Activated CD4-positive, alpha-beta T cell treated with anti-CD3 and anti-CD28 coated beads for 24 hours (primary cell): Measurements from ENCODE around the gene CNR2.
"Not testable (repeated sequence)": the region's sequence is repeated elsewhere in the genome, so short reads cannot be mapped to it uniquely, and the experiment has no call there.

Source experiments
- DNase-seq, 2 donors: peaks; one replicate each; pipeline ENCODE4 v3.0.0-alpha.2; 2020; ENCODE audit warnings: low read depth in 2 of 2

CNR2 gene

DNA sequence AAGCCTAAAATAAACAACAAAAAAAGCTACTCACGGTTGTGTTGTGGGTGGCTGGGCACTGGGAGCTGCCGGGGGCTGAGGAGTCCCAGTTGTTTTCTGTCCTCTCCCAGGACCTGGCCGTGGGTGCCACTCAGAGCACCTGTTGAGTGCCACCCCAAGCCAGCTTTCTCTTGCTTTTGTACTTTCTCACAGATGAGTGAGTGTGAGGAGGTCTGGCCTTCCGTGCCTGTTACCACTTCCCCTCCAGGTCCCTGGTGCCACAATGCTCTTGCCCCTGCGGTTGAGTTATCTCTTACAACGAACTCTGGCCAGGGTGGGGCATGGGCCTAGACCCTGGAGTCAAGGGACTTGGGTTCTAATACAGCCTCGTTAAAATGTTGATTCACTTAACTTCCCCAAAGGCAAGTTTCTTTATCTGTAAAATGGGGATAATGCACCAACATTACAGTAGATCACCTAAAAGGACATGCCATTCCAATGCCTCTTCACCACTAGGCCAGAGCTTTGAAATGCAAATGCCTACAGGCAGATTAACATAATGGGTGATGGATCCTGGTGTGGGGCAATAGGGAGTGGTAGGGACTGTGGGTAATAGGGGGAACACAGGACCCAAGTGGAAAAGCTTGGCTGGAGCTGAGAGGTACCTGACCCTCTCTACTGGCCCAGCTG, at the start of gene CNR2:
TSS of gene CNR2 (minus strand) at position 151 of the 669 bp plus-strand sequence. CDS start 37,745 bp downstream, outside the sequence.
- no peak for DNase-seq

DNA sequence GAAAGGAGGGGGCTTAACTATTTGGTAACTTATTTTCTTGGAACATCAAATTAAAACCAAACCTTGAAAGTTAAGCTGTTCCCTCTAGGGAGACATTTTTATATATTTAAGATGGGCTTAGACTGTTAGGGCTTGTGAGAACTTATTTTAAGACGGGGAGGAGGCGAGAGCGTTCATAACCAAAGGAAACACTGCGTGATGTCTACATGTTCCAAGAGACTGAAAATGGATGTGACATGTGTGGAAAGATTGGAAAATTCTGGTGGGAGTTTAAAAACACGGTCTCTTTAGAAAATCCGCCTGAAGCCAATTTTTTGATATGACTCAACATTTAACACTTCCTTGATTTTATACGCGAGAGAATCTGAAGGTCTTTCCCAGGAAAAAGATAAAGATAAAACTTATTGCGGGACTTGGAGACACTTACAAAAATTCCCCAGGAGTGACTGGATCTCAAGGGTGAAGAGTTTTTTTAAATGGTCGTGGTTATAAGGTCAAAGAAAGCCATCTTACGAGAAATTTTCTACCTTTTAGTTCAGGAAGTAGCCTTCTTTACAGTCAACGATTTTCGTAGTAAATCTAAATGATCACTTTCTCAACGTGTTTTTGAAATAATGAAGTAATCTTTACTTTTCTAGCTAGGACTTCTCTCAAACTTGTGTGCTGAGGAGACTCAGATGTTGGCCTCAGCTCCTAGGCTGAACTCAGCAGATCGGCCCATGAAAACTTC, 47.3 kb upstream of the CNR2 start:
- DNase-seq: no peak

DNA sequence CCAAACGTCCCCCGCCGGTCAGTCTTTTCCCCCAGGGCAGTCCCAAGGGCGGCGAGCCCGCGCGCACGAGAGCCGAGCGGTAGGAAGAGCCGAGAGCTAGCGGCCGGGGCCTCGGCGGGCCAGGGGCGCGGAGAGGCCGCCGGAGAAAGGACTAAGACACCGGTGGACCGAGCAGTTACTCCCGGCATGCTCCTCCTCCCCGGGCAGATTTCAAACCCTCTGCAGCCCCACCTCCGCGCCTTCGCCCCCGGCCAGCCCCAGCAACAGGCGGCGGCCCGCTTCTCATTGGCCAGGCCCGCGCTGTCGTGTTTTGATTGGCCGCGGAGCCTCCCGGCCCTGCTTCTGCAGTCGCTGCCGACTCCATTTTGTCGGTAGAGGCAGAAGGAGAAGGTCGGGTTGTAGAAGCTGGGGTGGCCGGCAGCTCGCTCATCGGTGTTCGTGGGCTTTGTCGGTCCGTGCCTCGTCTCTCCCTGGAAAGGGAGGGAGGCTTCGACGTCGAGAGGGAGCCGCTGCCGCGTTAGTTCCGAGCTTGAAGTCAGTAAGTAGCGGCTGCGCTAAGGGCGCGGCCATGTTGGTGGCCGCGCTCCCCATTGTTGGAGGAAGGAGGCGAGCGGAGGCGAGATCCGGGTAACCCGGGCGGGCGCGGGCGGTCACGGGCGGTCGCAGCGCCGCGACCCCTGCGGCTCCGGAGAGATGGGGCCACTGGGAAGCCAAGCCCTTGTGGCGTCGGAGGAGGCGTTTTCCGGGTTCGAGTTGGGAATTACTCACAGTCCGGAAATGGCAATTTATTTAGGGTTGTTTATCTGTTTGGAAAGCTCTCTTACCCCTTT, 46.5 kb upstream of the CNR2 start, which contains the start of gene PNRC2:
TSS of gene PNRC2 (plus strand) at position 368 of the 830 bp plus-strand sequence. CDS start 1,630 bp downstream, outside the sequence.
- DNase-seq: peak; percentile 93 to 95

DNA sequence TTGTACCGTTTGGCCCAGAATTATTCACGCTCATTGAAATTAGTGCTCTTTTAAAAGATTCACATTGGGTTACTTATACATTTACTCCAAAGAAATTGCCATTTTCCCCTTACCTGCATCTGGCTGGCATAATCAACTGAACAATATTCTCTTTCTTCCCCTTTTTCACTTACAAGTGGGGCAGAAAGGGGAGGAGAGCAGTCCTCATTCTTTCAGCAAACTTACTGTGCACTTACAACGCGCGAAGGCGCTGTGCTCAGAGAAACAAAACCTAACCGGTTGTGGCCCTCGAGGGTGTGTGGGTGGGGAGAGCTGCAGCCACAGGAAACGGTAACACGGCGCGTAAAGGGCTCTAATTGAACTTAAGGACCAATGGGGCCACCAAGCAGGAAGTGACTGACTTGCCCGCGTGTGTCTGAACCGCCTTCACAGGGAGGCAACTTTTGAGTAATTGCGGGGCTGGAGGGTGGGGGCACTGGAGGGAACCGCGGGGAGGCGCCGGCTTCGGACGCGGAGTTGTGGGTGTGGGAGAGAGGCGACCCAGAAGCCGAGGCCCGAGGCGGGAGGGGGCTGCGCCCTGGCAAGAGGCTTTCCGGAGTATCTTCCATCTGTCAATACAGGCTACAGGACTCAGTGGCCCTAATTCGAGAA, 45.8 kb upstream of the CNR2 start:
- peak; percentile 82 to 85 for DNase-seq

- not testable (repeated sequence) for DNase-seq
Measured at GRCh38 chr1:23958040-23958809, 45.1 kb upstream of the CNR2 start.

DNA sequence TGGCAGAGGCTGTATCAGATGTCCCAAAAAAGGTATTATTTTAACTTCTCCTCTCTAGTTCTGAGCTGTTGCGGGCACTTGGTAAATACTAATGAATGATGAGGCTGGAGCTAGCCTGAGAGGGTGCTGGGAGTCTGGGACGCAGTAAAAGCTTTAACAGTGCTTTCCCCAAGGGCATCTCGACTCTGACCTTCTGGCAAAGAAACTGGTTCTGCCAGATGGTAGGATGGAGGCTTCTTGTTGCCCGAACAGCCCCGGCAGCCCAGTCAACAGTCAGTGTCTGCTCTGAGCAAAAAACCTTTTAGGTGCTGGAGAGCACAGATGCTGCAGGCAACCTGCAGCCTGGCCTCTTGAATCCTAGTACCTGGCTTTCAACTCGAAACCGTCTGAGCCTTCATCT, 43.9 kb upstream of the CNR2 start:
- no peak for DNase-seq

- no peak for DNase-seq
Measured at GRCh38 chr1:23953020-23953419, 39.9 kb upstream of the CNR2 start.

DNA sequence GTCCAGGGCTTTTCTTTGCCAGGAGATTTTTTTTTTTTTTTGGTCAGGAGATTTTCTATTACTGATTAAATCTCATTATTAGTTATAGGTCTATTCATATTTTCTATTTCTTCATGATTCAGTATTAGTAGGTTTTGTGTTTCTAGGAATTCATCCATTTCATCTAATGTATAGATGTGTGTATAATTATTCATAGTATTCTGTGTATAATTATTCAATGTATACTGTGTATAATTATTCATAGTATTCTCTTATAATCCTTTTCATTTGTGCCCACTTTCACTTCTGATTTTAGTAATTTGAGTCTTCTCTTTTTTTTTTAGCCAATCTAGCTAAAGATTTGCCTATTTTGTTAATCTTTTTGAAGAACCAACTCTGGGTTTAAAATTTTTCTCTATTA, 34.2 kb upstream of the CNR2 start:
- no peak for DNase-seq

DNA sequence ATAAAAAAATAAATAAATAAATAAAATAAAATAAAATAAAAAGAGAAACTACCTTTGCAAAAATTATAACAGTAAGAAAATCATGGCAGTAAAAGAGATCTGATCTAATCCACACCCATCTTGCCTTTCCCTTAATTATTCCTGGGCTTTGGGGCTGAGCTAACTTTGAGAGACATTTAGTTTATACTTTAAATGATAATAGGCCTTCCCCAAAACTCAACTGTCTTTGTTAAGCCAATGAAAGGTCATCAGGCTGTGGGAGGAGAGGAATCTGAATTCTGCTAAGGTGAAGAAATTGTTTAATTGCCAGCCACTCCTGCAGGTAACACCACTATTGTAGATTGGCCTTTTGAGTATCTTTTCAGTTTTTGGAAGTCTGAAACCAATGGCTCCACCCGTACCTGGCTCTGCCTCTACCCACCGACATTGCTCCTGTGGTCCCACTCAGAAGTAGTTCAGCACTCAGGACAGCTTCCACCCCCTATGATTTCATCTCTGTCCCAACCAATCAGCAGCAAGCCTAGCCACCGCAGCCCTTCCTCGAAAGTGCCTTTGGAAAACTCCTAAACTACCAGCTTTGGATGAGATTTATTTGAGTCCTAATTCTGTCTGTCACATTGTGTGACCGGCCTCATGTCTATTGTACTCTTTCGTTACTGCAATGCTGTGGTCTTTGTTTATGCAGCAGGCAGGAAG, 23.5 kb upstream of the CNR2 start:
- no peak for DNase-seq

DNA sequence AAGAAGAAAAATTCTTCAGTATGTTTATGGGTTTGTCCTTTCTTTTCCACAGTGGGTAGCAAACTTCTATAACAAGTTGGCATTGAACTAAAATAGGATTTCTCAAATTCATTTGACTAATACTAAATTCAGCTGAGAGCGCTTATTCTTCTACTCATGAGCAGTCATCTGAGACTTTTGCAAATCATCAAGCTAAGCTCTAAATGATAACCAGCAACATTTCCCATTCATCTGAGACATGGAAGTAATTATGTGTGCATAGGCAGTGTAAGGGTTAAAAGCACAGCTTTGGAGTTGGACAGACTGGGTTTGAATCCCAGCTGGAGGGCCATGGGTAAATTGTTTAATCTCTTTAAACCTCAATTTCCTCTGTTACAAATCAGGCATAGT, 18.3 kb upstream of the CNR2 start:
- DNase-seq: no peak

DNA sequence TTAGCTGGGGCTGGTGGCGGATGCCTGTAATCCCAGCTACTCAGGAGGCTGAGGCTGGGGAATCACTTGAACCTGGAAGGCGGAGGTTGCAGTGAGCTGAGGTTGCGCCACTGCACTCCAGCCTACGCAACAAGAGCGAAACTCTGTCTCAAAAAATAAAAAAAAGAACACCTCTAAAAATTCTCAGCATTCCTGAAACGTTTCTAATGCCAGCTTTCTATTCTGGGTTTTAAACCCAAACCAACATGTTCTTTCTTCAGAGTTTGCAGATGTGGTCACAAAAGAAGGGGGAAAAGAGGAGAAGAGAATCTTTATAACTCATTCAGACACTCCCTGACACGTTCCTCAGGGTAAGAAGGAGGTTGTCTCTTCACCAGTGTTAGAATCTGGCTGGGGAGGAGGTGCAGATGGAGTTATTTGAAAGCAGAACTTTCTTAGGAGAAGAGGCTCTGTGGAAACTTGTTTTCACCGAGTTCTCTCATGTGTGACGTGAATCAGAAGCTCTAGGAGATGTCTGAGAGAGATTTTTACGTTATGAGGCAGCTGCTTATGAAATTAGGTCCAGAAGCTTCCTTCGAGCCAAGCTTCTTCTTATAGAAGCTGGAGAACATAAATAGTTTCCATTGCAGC, 17.8 kb upstream of the CNR2 start:
- DNase-seq: no peak

DNA sequence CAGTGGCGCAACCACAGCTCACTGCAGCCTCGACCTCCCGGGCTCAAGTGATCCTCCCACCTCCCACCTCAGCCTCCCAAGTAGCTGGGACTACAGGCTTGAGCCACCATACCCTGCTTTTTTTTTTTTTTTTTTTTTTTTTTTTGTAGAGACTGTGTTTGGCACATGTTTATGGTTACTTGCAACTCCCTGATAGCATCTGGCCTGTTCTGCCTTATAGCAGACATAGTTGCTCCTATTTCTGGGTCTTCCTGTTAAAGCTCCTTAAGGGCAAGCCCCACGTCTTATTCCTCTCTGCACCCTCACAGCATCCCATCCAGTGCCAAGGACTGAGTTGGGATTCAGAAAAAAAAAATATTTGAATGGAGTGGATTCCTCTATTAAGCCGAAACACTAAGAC, 17.1 kb upstream of the CNR2 start:
- no peak for DNase-seq

DNA sequence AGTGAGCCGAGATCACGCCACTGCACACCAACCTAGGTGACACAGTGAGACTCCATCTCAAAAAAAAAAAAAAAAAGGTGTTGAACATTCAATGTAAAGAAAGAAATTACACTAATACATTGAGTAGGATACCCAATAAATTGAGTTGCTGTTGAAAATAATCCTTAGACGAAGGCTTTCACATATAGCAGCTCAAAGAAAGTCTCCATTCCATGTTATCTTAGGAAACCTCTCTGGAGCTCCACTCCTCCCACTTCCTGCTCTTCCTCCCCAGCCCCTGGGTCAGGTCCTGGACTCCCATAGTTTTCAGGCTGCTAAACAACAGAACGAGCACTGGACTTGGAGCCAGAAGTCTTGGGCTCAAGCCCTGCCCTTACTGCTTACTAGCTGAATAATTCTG, 15.6 kb upstream of the CNR2 start:
- no peak for DNase-seq

DNA sequence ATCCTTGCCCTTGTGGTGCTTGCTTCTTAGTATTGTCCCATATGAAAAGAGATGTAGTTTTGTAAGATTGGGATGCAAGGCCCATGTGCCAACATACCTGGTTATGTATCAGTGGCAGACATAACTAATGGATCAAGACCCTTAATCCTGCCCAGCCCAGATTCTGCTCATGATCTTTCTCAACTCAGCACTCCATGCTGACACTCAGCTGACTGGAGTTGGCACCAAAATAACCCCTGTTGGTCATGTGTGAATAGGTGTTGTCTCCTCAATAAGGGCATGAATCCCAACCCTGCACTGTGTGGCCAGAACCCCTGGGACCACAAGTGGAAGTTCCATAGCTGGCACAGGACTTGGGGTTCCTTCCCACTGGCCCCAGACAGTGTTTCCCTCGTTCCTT, 13.9 kb upstream of the CNR2 start:
- no peak for DNase-seq

GRCh38 chr1:23925279-23925678, 12.1 kb upstream of the CNR2 start:
- DNase-seq: no peak

GRCh38 chr1:23924601-23925000, 11.4 kb upstream of the CNR2 start:
- no peak for DNase-seq

GRCh38 chr1:23923592-23924499, 10.7 kb upstream of the CNR2 start:
- no peak for DNase-seq

GRCh38 chr1:23922321-23922943, 9.3 kb upstream of the CNR2 start:
- DNase-seq: no peak
